ENCODE results near the gene GOT2. TPM values are rescaled to one million over a fixed set of nuclear protein-coding genes. Genes with fewer than 3 reads are reported as not detected.

Gene GOT2
- total and polyA plus RNA-seq, 2 donors (not counting 1 experiment from before 2014, with no cell fraction given), result 15.8 to 33.6 TPM

- Histone ChIP-seq H2AFZ (ENCODE audit: insufficient read depth, low read depth, low read length, poor library complexity, severe bottlenecking) (no peak overlapping the region), H3K36me3 (replicated peaks in 1 of 2; ENCODE audit: control extremely low read depth in 1 of 2, control insufficient read depth in 1 of 2, extremely low read depth in 1 of 2, insufficient read depth in 2 of 2, low read length in 1 of 2) (no peaks in the 10 kb centered on the region), H4K20me1 (ENCODE audit: control insufficient read depth, insufficient read depth, low read length, poor library complexity, severe bottlenecking) (no peaks in the 10 kb centered on the region), H3K9ac (ENCODE audit: low read length) (no peak overlapping the region), H3K79me2 (ENCODE audit: control insufficient read depth, insufficient read depth, low read length) (no peaks in the 10 kb centered on the region), H3K4me2 (replicated peaks; ENCODE audit: low read depth, low read length, poor library complexity, severe bottlenecking) (no peak overlapping the region), H3K4me3 (ENCODE audit: control extremely low read depth in 1 of 5, extremely low read depth in 1 of 5, insufficient read depth in 1 of 5, low read depth in 2 of 5, low read length in 4 of 5) (no peak overlapping the region), H3K27me3 (replicated peaks in 1 of 4; ENCODE audit: control extremely low read depth in 1 of 4, control insufficient read depth in 3 of 4, insufficient read depth in 4 of 4, low read length in 3 of 4) (no peaks in the 10 kb centered on the region), H3K9me3 (ENCODE audit: control extremely low read depth in 1 of 3, control insufficient read depth in 2 of 3, insufficient read depth in 1 of 3, low read length in 2 of 3) (no peaks in the 10 kb centered on the region), H3K4me1 (ENCODE audit: control insufficient read depth in 2 of 2, insufficient read depth in 2 of 2, low read length in 2 of 2) (no peaks in the 10 kb centered on the region), H3K27ac (ENCODE audit: low read length in 2 of 2) (no peak overlapping the region)
- ATAC-seq (ENCODE audit: low read depth), result no peak
- TF ChIP-seq EZH2 (IDR thresholded peaks at IDR 0.05; ENCODE audit: borderline replicate concordance, insufficient read depth, low read depth, low read length, poor library complexity, severe bottlenecking) (no peak), CTCF (IDR thresholded peaks at IDR 0.05) (no peak)
- no peak overlapping the region for H3K4me3 Mint-ChIP-seq
- H3K27ac Mint-ChIP-seq, result no peak overlapping the region
- intact Hi-C loops (cut with micrococcal nuclease), result no loop called here
- no peaks in the 10 kb centered on the region for H3K9me3 Mint-ChIP-seq (ENCODE audit: insufficient read depth)
- WGBS (ENCODE audit: insufficient coverage), result 100% methylated on average over 1 of the region's 4 CpGs
- DNase-seq, result no peak
- no peaks in the 10 kb centered on the region for H3K4me1 Mint-ChIP-seq
- CTCF ChIA-PET, result no interaction called here
- no peaks in the 10 kb centered on the region for H3K27me3 Mint-ChIP-seq
- POLR2A ChIA-PET, result no interaction called here
These were observed 35.0 kb downstream of the GOT2 start for GRCh38 chr16:58699151-58699550.

GRCh38 chr16:58695368-58695767 is 38.7 kb downstream of the GOT2 start:
- H3K79me2 ChIP-seq (ENCODE audit: control insufficient read depth, insufficient read depth, low read length), result no peaks in the 10 kb centered on the region
- ChIA-PET CTCF (no interaction called here), POLR2A (no interaction called here)

More at GRCh38 chr16:58695368-58695767, 38.7 kb downstream of the GOT2 start:
- Mint-ChIP-seq H3K9me3 (ENCODE audit: insufficient read depth) (peaks cover 6% of the 10 kb centered on the region), H3K4me1 (no peaks in the 10 kb centered on the region), H3K4me3 (no peak overlapping the region), H3K27ac (no peak overlapping the region), H3K27me3 (peaks cover 6% of the 10 kb centered on the region)
- Histone ChIP-seq H3K27me3 (replicated peaks in 1 of 4; ENCODE audit: control extremely low read depth in 1 of 4, control insufficient read depth in 3 of 4, insufficient read depth in 4 of 4, low read length in 3 of 4) (no peaks in the 10 kb centered on the region), H3K4me1 (ENCODE audit: control insufficient read depth in 2 of 2, insufficient read depth in 2 of 2, low read length in 2 of 2) (no peaks in the 10 kb centered on the region), H3K9me3 (ENCODE audit: control extremely low read depth in 1 of 3, control insufficient read depth in 2 of 3, insufficient read depth in 1 of 3, low read length in 2 of 3) (peaks cover 0 to 5% (median 3%) of the 10 kb centered on the region in 3 donors), H3K36me3 (replicated peaks in 1 of 2; ENCODE audit: control extremely low read depth in 1 of 2, control insufficient read depth in 1 of 2, extremely low read depth in 1 of 2, insufficient read depth in 2 of 2, low read length in 1 of 2) (no peaks in the 10 kb centered on the region), H3K27ac (ENCODE audit: low read length in 2 of 2) (no peak overlapping the region), H3K4me3 (ENCODE audit: control extremely low read depth in 1 of 5, extremely low read depth in 1 of 5, insufficient read depth in 1 of 5, low read depth in 2 of 5, low read length in 4 of 5) (no peak overlapping the region), H3K9ac (ENCODE audit: low read length) (no peak overlapping the region), H3K4me2 (replicated peaks; ENCODE audit: low read depth, low read length, poor library complexity, severe bottlenecking) (no peak overlapping the region), H4K20me1 (ENCODE audit: control insufficient read depth, insufficient read depth, low read length, poor library complexity, severe bottlenecking) (no peaks in the 10 kb centered on the region), H2AFZ (ENCODE audit: insufficient read depth, low read depth, low read length, poor library complexity, severe bottlenecking) (no peak overlapping the region)
- ATAC-seq (ENCODE audit: low read depth) (no peak), DNase-seq (no peak)
- TF ChIP-seq CTCF (IDR thresholded peaks at IDR 0.05), result no peak
- no peak for TF ChIP-seq EZH2 (IDR thresholded peaks at IDR 0.05; ENCODE audit: borderline replicate concordance, insufficient read depth, low read depth, low read length, poor library complexity, severe bottlenecking)
- WGBS (ENCODE audit: insufficient coverage), result 80% methylated on average over 1 of the region's 1 CpG
- intact Hi-C loops (cut with micrococcal nuclease), result no loop called here
